ENCODE measurements around the gene BOLA1. TPM values are rescaled to one million over a fixed set of nuclear protein-coding genes. Genes with fewer than 3 reads are reported as not detected.

The BOLA1 gene
- total RNA-seq, 2 experiments from 2014 or later, result 25.1 to 28.8 TPM

DNA sequence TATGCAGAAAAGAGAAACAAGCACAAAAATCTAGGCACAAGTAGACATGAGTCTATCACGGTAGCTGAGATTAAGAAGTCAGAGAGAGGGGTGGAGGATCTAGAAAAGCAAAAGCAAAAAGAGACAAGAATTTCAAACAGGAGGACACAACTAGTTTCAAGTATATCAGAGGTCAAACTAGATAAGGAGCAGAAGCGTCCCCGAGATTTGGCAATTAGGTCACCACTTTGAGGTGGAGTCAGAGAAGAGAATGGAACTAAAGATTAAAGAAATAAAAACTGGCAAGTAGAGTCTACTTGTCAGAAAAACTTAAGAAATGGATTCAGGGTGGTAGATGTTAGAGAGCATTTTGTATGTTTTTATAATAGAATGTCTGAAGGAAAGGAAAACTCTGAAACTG, 26.0 kb downstream of the BOLA1 start:
- Mint-ChIP-seq H3K27ac (no peak overlapping the region), H3K4me3 (peak overlapping the region; percentile 99), H3K27me3 (no peaks in the 10 kb centered on the region), H3K4me1 (ENCODE audit: low read depth) (peaks cover 27% of the 10 kb centered on the region), H3K36me3 (ENCODE audit: low read depth) (peaks cover 51% of the 10 kb centered on the region), H3K9me3 (no peaks in the 10 kb centered on the region)
- DNase-seq (no peak), ATAC-seq (no peak)
- TF ChIP-seq, protein P1, sequence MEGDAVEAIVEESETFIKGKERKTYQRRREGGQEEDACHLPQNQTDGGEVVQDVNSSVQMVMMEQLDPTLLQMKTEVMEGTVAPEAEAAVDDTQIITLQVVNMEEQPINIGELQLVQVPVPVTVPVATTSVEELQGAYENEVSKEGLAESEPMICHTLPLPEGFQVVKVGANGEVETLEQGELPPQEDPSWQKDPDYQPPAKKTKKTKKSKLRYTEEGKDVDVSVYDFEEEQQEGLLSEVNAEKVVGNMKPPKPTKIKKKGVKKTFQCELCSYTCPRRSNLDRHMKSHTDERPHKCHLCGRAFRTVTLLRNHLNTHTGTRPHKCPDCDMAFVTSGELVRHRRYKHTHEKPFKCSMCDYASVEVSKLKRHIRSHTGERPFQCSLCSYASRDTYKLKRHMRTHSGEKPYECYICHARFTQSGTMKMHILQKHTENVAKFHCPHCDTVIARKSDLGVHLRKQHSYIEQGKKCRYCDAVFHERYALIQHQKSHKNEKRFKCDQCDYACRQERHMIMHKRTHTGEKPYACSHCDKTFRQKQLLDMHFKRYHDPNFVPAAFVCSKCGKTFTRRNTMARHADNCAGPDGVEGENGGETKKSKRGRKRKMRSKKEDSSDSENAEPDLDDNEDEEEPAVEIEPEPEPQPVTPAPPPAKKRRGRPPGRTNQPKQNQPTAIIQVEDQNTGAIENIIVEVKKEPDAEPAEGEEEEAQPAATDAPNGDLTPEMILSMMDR (IDR thresholded peaks at IDR 0.05), result no peak
- CTCF ChIA-PET, result interaction anchor here (1.5 kb wide), 1 partner anchor 37 kb away, joined by 3 read pairs; no protein-coding TSS in a partner anchor
- POLR2A ChIA-PET, result interaction anchor here (1.2 to 4.2 kb wide), 3 partner anchors 9 to 39 kb away, joined by 3 to 19 read pairs (median 14); a partner anchor contains a TSS
- intact Hi-C loops (cut with micrococcal nuclease), result no loop called here

DNA sequence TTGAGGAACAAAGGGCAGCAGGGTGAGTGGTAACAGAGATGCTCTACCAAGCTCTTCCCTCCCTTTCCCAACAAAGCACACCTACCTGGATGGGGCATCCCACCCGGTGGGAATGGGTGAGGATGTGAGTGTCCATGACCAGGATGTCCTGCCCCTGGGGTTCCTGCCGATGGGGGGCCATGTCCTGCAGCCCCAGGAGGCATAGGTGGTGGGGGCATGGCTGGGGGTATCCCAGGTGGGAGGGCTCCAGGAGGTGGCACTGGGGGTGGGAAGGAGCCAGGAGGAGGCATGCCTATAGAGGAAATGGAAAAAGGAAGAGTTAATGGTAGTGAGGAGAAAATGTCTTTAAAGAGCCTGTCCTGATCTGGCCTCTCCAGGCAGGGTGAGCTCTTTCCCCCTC, 26.4 kb downstream of the BOLA1 start:
- H3K27ac Mint-ChIP-seq, result peak overlapping the region; percentile 40
- intact Hi-C loops (cut with micrococcal nuclease), result loop anchor here (2.0 kb wide), 1 partner anchor 37 kb away; no protein-coding TSS in a partner anchor

DNA sequence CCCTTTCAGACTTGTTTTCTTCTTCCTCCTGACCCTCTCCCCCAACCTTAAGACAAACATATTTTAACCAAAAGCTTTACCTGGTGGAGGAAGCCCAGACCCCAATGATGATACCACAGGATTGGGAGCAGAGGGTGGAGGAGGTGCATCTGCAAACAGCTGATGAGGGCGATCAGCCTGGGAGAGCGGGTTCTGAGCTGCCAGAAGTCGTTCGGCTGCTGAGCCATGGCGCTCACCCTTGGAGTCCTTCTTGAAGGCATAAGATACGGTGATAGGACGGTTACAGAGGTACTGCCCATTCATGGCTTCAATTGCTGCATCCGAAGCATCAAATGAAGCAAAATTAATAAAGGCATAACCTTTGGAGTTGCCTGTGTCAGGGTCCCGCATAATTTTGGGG, 26.9 kb downstream of the BOLA1 start:
- TF ChIP-seq, protein P1 (IDR thresholded peaks at IDR 0.05), result no peak
- intact Hi-C loops (cut with micrococcal nuclease), result loop anchor here (2.0 kb wide), 1 partner anchor 37 kb away; no protein-coding TSS in a partner anchor
- DNase-seq (no peak), ATAC-seq (no peak)
- Mint-ChIP-seq H3K36me3 (ENCODE audit: low read depth) (peaks cover 51% of the 10 kb centered on the region), H3K9me3 (no peaks in the 10 kb centered on the region), H3K4me3 (peak overlapping the region; percentile 99), H3K27me3 (no peaks in the 10 kb centered on the region), H3K27ac (peak overlapping the region; percentile 40), H3K4me1 (ENCODE audit: low read depth) (peaks cover 30% of the 10 kb centered on the region)
- POLR2A ChIA-PET, result interaction anchor here (2.6 to 4.2 kb wide), 2 partner anchors 38 to 40 kb away, joined by 14 to 19 read pairs; a partner anchor contains a TSS
- CTCF ChIA-PET, result no interaction called here

More for the DNA sequence above, 26.4 kb downstream of the BOLA1 start:
- ChIA-PET POLR2A (interaction anchor here (1.2 to 4.2 kb wide), 3 partner anchors 9 to 39 kb away, joined by 3 to 19 read pairs (median 14); a partner anchor contains a TSS), CTCF (interaction anchor here (1.5 kb wide), 1 partner anchor 36 kb away, joined by 3 read pairs; no protein-coding TSS in a partner anchor)
- Mint-ChIP-seq H3K4me1 (ENCODE audit: low read depth) (peaks cover 27% of the 10 kb centered on the region), H3K9me3 (no peaks in the 10 kb centered on the region), H3K4me3 (peak overlapping the region; percentile 99), H3K27me3 (no peaks in the 10 kb centered on the region), H3K36me3 (ENCODE audit: low read depth) (peaks cover 51% of the 10 kb centered on the region)
- no peak for ATAC-seq
- no peak for DNase-seq
- TF ChIP-seq, protein P1 (IDR thresholded peaks at IDR 0.05), result no peak

DNA sequence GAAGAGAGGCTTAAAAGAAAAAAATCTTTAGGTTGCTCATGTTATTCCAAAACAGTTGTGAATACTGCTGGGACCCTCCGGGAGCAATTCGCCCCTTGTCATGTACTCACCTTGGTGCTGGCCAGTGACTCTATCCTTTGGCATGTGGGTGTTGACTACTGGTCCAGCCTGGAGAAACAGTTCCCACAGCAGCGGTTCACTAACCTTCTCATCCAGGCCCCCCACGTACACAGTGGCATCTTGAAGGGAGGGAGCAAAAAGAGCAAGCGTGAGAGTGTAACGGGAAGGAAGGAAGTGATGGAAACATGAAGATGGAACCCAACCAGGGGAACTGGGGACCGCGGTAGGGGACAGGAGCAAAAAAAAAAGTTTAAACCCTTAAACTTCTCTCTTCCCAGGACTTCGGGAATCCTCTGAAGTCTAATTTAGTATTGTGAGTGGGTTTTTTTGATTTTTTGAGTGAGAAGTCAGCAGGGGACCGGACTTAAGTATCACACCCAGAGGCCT, 27.7 kb downstream of the BOLA1 start:
- H3K4me3 Mint-ChIP-seq, result peak overlapping the region; percentile 99
- TF ChIP-seq, protein P1 (IDR thresholded peaks at IDR 0.05), result no peak
- intact Hi-C loops (cut with micrococcal nuclease), result loop anchor here (2.0 kb wide), 1 partner anchor 38 kb away; no protein-coding TSS in a partner anchor
- no peak for ATAC-seq
- DNase-seq, result no peak
- POLR2A ChIA-PET, result interaction anchor here (4.2 to 7.2 kb wide), 2 partner anchors 40 to 41 kb away, joined by 19 to 62 read pairs; a partner anchor contains a TSS
- CTCF ChIA-PET, result no interaction called here
- peak overlapping the region; percentile 94 for H3K27ac Mint-ChIP-seq
- peaks cover 35% of the 10 kb centered on the region for H3K4me1 Mint-ChIP-seq (ENCODE audit: low read depth)
- H3K27me3 Mint-ChIP-seq, result no peaks in the 10 kb centered on the region
- H3K36me3 Mint-ChIP-seq (ENCODE audit: low read depth), result peaks cover 45% of the 10 kb centered on the region
- no peaks in the 10 kb centered on the region for H3K9me3 Mint-ChIP-seq

Data from activated CD8-positive, alpha-beta T cell treated with anti-CD3 and anti-CD28 coated beads for 36 hours (primary cell).